HCT116 (cell line): ENCODE data around the gene DHX32. TPM values are rescaled to one million over a fixed set of nuclear protein-coding genes. Genes with fewer than 3 reads are reported as not detected.

Source experiments
- ATAC-seq: fragments of 200-7000 bp; cut with Tn5 transposase; 2 replicates; pipeline ENCODE4 v1.9.1; 2020; ENCODE audit warnings: mild to moderate bottlenecking, moderate library complexity
- BruUV-seq: library from RNA; stranded (reverse); fragments of 400-500 nt; replicated peaks from 2 replicates; lab custom pipeline; 2021; lab: Mats Ljungman, UMichigan
- CTCF ChIA-PET: fragments of 300-600 bp; sonication (Branson Sonifier 250); formaldehyde crosslinking; loops from one replicate; lab custom pipeline; 2021; ENCODE audit warnings: antibody characterized with exemption; lab: Charles Lee
- POLR2A ChIA-PET: fragments of 300-600, 350-600 bp; sonication (Branson Sonifier 250); formaldehyde crosslinking; loops from one replicate; lab custom pipeline; 2021; ENCODE audit warnings: antibody characterized with exemption; lab: Charles Lee
- RAD21 ChIA-PET, 2 experiments: fragments of 300-600 bp; sonication (Branson Sonifier 250); formaldehyde crosslinking; loops; one replicate each; lab custom pipeline; 2023; ENCODE audit warnings: low total read pairs in 2 of 2; ENCODE audit not compliant: uncharacterized antibody in 2 of 2, unreplicated experiment in 2 of 2, low non-redundant PET in 1 of 2; lab: Charles Lee
- DNase-seq: peaks from one replicate; pipeline ENCODE4 v3.0.0-alpha.2; 2010; ENCODE audit warnings: low read depth, low spot score
- H2AFZ ChIP-seq: fragments of 200-600 bp; shearing (Covaris generic), sonication (generic); 2 replicates; pipeline ENCODE4 v1.6.1; 2017; ENCODE audit warnings: low read depth, mixed run types, mixed read lengths, antibody characterized with exemption, low read length; ENCODE audit not compliant: poor library complexity, severe bottlenecking
- H3K27ac ChIP-seq: 2 replicates; pipeline ENCODE4 v1.5.1; 2012; ENCODE audit warnings: low read depth, low read length
- H3K27me3 ChIP-seq: fragments of 200-600 bp; sonication (generic); 2 replicates; pipeline ENCODE4 v1.6.1; 2016; ENCODE audit warnings: mixed run types, low read length, mixed read lengths; ENCODE audit not compliant: insufficient read depth
- H3K36me3 ChIP-seq, 2 experiments: fragments of 200-500 bp in 1 of 2; fragments of 200-600 bp in 1 of 2; sonication (Bioruptor generic) in 1 of 2; sonication (generic) in 1 of 2; 2 replicates each; pipeline versions ENCODE4 v1.5.1 to v1.6.1; 2014 to 2016; ENCODE audit warnings: low read length in 2 of 2, inconsistent platforms in 1 of 2, mixed read lengths in 1 of 2, mixed run types in 1 of 2; ENCODE audit not compliant: insufficient read depth in 2 of 2, control insufficient read depth in 1 of 2
- H3K4me1 ChIP-seq, 2 experiments: fragments of 200-600 bp in 1 of 2; sonication (generic) in 1 of 2; 2 replicates each; pipeline versions ENCODE4 v1.5.1 to v1.6.1; 2012 to 2017; ENCODE audit warnings: low read length in 2 of 2, inconsistent platforms in 1 of 2, mild to moderate bottlenecking in 1 of 2, mixed read lengths in 1 of 2, mixed run types in 1 of 2, moderate library complexity in 1 of 2; ENCODE audit not compliant: insufficient read depth in 2 of 2, control insufficient read depth in 1 of 2
- H3K4me2 ChIP-seq: fragments of 200-600 bp; sonication (generic); 2 replicates; pipeline ENCODE4 v1.6.1; 2017; ENCODE audit warnings: mixed run types, low read length, mixed read lengths
- H3K4me3 ChIP-seq, 2 experiments: fragments of 200-600 bp in 1 of 2; sonication (generic) in 1 of 2; replicated peaks in 1 of 2; 2 replicates each; pipeline ENCODE4 v1.5.1; 2011 to 2016; ENCODE audit warnings: low read length in 2 of 2, control low read depth in 1 of 2, low read depth in 1 of 2, mild to moderate bottlenecking in 1 of 2, mixed read lengths in 1 of 2, mixed run types in 1 of 2
- H3K79me2 ChIP-seq: fragments of 200-600 bp; sonication (generic); 2 replicates; pipeline ENCODE4 v1.6.1; 2017; ENCODE audit warnings: mild to moderate bottlenecking, mixed run types, low read length, moderate library complexity, mixed read lengths; ENCODE audit not compliant: insufficient read depth
- H3K9ac ChIP-seq: fragments of 200-600 bp; sonication (generic); 2 replicates; pipeline ENCODE4 v1.6.1; 2016; ENCODE audit warnings: low read length, mixed read lengths
- H3K9me2 ChIP-seq: fragments of 200-600 bp; sonication (generic), shearing (Covaris generic); 2 replicates; pipeline ENCODE4 v1.6.1; 2017; ENCODE audit warnings: mixed run types, mild to moderate bottlenecking, moderate library complexity; ENCODE audit not compliant: insufficient read depth
- H3K9me3 ChIP-seq, 2 experiments: fragments of 200-500 bp in 1 of 2; fragments of 200-600 bp in 1 of 2; sonication (Bioruptor generic) in 1 of 2; sonication (generic) in 1 of 2; 2 replicates each; pipeline ENCODE4 v1.6.1; 2014 to 2017; ENCODE audit warnings: low read length in 2 of 2, mixed read lengths in 2 of 2, inconsistent platforms in 1 of 2, low read depth in 1 of 2, mild to moderate bottlenecking in 1 of 2, mixed run types in 1 of 2, moderate library complexity in 1 of 2; ENCODE audit not compliant: control insufficient read depth in 1 of 2, insufficient read depth in 1 of 2
- H4K20me1 ChIP-seq: fragments of 200-600 bp; sonication (generic), shearing (Covaris generic); 2 replicates; pipeline ENCODE4 v1.6.1; 2017; ENCODE audit warnings: mixed run types, mild to moderate bottlenecking, moderate library complexity; ENCODE audit not compliant: insufficient read depth
- CBX3 ChIP-seq: IDR thresholded peaks from 2 replicates; pipeline ENCODE4 v1.6.1; 2012; ENCODE audit warnings: low read depth
- CEBPB ChIP-seq: IDR thresholded peaks from 2 replicates; pipeline ENCODE4 v1.6.1; 2012; ENCODE audit warnings: low read depth
- ELF1 ChIP-seq: IDR thresholded peaks from 2 replicates; pipeline ENCODE4 v1.6.1; 2012; ENCODE audit warnings: low read depth, borderline replicate concordance
- EZH2phosphoT487 ChIP-seq: fragments of 200-600 bp; IDR thresholded peaks from 2 replicates; pipeline ENCODE4 v1.6.1; 2018; ENCODE audit warnings: antibody characterized with exemption, borderline replicate concordance
- FOSL1 ChIP-seq: IDR thresholded peaks from 2 replicates; pipeline ENCODE4 v1.6.1; 2012; ENCODE audit warnings: low read depth
- JUND ChIP-seq: IDR thresholded peaks from 2 replicates; pipeline ENCODE4 v1.6.1; 2012
- POLR2AphosphoS5 ChIP-seq: IDR thresholded peaks from 2 replicates; pipeline ENCODE4 v1.6.1; 2011; ENCODE audit warnings: mild to moderate bottlenecking, low read depth, low read length, moderate library complexity
- RAD21 ChIP-seq: IDR thresholded peaks from 2 replicates; pipeline ENCODE4 v1.6.1; 2012; ENCODE audit warnings: low read depth, mild to moderate bottlenecking
- SRF ChIP-seq: IDR thresholded peaks from 2 replicates; pipeline ENCODE4 v1.6.1; 2012; ENCODE audit warnings: low read depth
- TCF7L2 ChIP-seq: IDR thresholded peaks from 2 replicates; pipeline ENCODE4 v1.7.0; 2011; ENCODE audit warnings: borderline replicate concordance, inconsistent platforms; ENCODE audit not compliant: insufficient read depth, insufficient read length; ENCODE audit errors: extremely low read depth
- YY1 ChIP-seq: IDR thresholded peaks from 2 replicates; pipeline ENCODE4 v1.6.1; 2011; ENCODE audit warnings: low read length, low read depth, moderate library complexity, mild to moderate bottlenecking; ENCODE audit not compliant: insufficient replicate concordance; ENCODE audit errors: extremely low read depth
- ZNF274 ChIP-seq: fragments of 200-500 bp; sonication (Bioruptor generic); IDR thresholded peaks from 2 replicates; pipeline ENCODE4 v1.6.1; 2014; ENCODE audit warnings: mild to moderate bottlenecking, low read depth, low read length, inconsistent platforms
- intact Hi-C: fragments of 100-400 bp; cut with micrococcal nuclease; formaldehyde crosslinking; loops from 2 replicates; pipeline ENCODE4 v1.10.0; 2022
- total RNA-seq: library from RNA; stranded (reverse); gene quantifications from one replicate; pipeline ENCODE4 v1.2.1, GENCODE V29; 2021; ENCODE audit not compliant: unreplicated experiment
- TF ChIP-seq, protein P1 (sequence below): IDR thresholded peaks from 2 replicates; pipeline ENCODE4 v1.6.1; 2012
- TF ChIP-seq, protein P2 (sequence below): IDR thresholded peaks from 2 replicates; pipeline ENCODE4 v1.6.1; 2011; ENCODE audit warnings: mild to moderate bottlenecking, low read length, moderate library complexity; ENCODE audit not compliant: insufficient replicate concordance; ENCODE audit errors: extremely low read depth

Gene DHX32
- total RNA-seq, 1 experiment from 2014 or later = 50.9 TPM

DNA sequence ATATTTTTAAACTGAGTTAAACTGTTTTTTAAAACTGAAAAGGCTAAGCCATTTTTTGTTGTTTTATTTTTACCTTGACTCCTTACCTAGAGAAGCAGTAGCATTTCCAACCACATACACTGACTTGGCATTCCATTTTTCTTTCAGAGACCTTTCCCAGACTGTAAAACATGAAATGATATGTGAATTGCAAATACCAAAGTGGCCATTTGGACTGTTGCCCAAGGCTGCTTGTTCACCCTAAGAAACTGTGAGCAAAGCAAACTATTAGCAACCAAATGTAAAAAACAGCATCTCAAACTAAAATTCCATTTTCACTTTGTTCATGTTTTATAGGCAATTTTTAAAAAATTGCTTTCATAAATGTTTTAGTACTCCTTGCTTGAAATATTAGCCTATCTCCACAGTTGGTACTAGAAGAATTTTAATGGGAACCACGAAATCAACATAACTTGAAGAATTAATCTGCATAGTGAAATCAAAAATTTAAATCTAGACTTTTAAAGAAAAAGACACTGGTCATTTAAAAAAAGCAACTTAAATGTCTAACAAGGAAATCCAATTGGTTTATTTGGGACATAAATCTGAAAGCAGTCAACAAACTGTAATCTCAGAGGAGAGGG, 68.9 kb downstream of the DHX32 start:
- Histone ChIP-seq H3K36me3 (peaks cover 0 to 10% of the 10 kb centered on the region in 2 experiments; a peak in 2 of 4 replicates), H3K4me2 (no peak overlapping the region), H3K27me3 (no peaks in the 10 kb centered on the region), H3K4me3 (no peak overlapping the region), H2AFZ (no peak overlapping the region), H3K4me1 (no peaks in the 10 kb centered on the region), H3K27ac (no peak overlapping the region), H3K79me2 (no peaks in the 10 kb centered on the region), H3K9ac (no peak overlapping the region), H3K9me3 (no peaks in the 10 kb centered on the region), H3K9me2 (no peaks in the 10 kb centered on the region), H4K20me1 (no peaks in the 10 kb centered on the region)
- ATAC-seq (no peak), DNase-seq (no peak)
- POLR2A ChIA-PET = no interaction called here
- no peak for TF ChIP-seq JUND
- TF ChIP-seq ZNF274 = no peak
- no peak for TF ChIP-seq ELF1
- TF ChIP-seq SRF = no peak
- TF ChIP-seq YY1 = no peak
- TF ChIP-seq RAD21 = no peak
- no peak for TF ChIP-seq CEBPB
- no peak for TF ChIP-seq FOSL1
- TF ChIP-seq, protein P1, sequence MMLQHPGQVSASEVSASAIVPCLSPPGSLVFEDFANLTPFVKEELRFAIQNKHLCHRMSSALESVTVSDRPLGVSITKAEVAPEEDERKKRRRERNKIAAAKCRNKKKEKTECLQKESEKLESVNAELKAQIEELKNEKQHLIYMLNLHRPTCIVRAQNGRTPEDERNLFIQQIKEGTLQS = no peak
- no peak for TF ChIP-seq TCF7L2
- TF ChIP-seq, protein P2, sequence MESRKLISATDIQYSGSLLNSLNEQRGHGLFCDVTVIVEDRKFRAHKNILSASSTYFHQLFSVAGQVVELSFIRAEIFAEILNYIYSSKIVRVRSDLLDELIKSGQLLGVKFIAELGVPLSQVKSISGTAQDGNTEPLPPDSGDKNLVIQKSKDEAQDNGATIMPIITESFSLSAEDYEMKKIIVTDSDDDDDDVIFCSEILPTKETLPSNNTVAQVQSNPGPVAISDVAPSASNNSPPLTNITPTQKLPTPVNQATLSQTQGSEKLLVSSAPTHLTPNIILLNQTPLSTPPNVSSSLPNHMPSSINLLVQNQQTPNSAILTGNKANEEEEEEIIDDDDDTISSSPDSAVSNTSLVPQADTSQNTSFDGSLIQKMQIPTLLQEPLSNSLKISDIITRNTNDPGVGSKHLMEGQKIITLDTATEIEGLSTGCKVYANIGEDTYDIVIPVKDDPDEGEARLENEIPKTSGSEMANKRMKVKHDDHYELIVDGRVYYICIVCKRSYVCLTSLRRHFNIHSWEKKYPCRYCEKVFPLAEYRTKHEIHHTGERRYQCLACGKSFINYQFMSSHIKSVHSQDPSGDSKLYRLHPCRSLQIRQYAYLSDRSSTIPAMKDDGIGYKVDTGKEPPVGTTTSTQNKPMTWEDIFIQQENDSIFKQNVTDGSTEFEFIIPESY = no peak
- no peak for TF ChIP-seq CBX3
- no peak for TF ChIP-seq POLR2AphosphoS5
- TF ChIP-seq EZH2phosphoT487 = no peak
- CTCF ChIA-PET = no interaction called here
- RAD21 ChIA-PET = no interaction called here
- no TSS peak for BruUV-seq
- intact Hi-C loops = no loop called here
